Measurements from ENCODE around the gene GPR18. TPM values are rescaled to one million over a fixed set of nuclear protein-coding genes. Genes with fewer than 3 reads are reported as not detected.
A peak's percentile ranks its signal among the peaks of the same experiment; 100 is the strongest.

Gene GPR18
- total and polyA plus RNA-seq, 12 donors: 0.03 to 0.78 TPM; not detected in 10

DNA sequence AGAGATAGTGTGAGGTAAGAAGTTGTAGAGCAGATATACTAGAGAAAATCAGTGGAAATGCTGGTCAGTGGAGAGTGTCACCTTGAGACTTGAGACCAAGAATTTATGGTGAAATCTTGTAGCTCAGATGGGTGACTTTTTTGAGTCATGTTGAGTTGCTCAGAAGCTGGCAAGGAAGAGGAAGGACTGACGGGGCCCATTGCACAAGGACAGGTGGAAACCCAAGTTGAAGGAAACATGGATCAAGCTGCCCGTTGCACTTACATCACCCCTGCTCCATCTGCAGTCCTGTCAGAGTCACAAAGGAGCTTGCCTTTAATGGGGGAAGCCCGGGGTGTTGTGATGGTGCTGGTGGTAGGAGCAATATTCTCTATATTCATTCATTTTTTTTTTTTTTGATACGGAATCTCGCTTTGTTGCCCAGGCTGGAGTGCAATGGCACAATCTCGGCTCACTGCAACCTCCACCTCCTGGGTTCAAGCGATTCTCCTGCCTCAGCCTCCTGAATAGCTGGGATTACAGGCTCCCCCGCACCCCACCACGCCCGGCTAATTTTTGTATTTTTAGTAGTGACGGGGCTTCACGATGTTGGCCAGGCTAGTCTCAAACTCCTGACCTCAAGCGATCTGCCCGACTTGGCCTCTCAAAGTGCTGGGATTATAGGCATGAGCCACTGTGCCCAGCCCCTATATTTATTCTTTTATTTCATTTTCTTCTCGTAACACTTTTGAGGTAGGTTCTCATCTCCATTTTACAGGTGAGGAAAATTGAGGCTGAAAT, 30.1 kb downstream of the GPR18 start:
- H3K4me3 ChIP-seq: no peak overlapping the region
- H3K27me3 ChIP-seq: no peaks in the 10 kb centered on the region
- no peaks in the 10 kb centered on the region for H3K9me3 ChIP-seq (replicated peaks in 1 of 3)
- H3K36me3 ChIP-seq (replicated peaks in 1 of 2): no peaks in the 10 kb centered on the region
- TF ChIP-seq CTCF (IDR thresholded peaks at IDR 0.05) (no peak), POLR2A (IDR thresholded peaks at IDR 0.05) (no peak)
- WGBS, 4 donors: 81 to 91% (median 84%) methylated on average over 14 to 15 of the region's 15 CpGs
- H3K27ac ChIP-seq: no peak overlapping the region
- DNase-seq: peak in 5 of 7 donors; percentile 15 to 61 (median 23)
- H3K4me1 ChIP-seq (replicated peaks in 1 of 2): peaks cover 5 to 44% of the 10 kb centered on the region in 2 donors
- intact Hi-C loops (cut with DNase I): no loop called here

DNA sequence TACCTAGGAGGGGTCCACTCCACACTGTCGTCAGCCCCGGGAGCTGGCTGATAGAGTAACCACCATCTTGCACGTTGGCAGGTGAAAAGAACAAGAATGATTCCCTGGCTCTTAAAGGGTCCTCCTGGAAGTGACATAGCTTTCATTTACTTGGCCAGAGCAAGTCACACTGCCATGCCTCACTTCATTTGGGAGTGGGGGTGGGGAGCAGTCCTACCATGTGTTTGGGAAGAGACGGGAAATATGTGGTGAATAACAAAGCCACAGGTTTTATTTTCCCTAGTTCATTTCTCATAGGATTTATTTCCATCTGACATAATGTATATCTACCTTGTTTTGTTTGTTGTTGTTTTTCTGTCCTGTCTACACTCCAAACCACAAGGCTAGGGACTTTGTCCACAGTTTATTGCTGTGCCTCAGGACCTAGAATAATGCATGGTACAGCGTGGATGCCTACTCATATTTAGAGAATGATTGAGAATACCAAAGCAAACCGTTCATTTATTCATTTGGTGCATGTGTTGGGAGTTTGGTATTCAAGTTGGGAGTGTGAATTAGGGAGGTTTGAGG, 30.8 kb downstream of the GPR18 start:
- 94 to 95% (median 94%) methylated on average over 6 of the region's 6 CpGs for WGBS, 4 donors
- Histone ChIP-seq H3K4me1 (replicated peaks in 1 of 2) (peaks cover 5 to 44% of the 10 kb centered on the region in 2 donors), H3K27me3 (no peaks in the 10 kb centered on the region), H3K36me3 (replicated peaks in 1 of 2) (no peaks in the 10 kb centered on the region), H3K27ac (no peak overlapping the region), H3K4me3 (no peak overlapping the region), H3K9me3 (replicated peaks in 1 of 3) (no peaks in the 10 kb centered on the region)
- TF ChIP-seq CTCF (IDR thresholded peaks at IDR 0.05): no peak
- no peak for TF ChIP-seq POLR2A (IDR thresholded peaks at IDR 0.05)
- intact Hi-C loops (cut with DNase I): no loop called here
- no peak for DNase-seq

GRCh38 chr13:99226513-99226912, 31.7 kb downstream of the GPR18 start:
- 70 to 83% (median 79%) methylated on average over 2 of the region's 2 CpGs for WGBS, 4 donors
- intact Hi-C loops (cut with DNase I): no loop called here
- H3K4me3 ChIP-seq: no peak overlapping the region
- no peak overlapping the region for H3K27ac ChIP-seq
- TF ChIP-seq CTCF (IDR thresholded peaks at IDR 0.05) (no peak), POLR2A (IDR thresholded peaks at IDR 0.05) (no peak)
- H3K4me1 ChIP-seq (replicated peaks in 1 of 2): peaks cover 5 to 37% of the 10 kb centered on the region in 2 donors
- DNase-seq: no peak
- H3K36me3 ChIP-seq (replicated peaks in 1 of 2): no peaks in the 10 kb centered on the region
- H3K9me3 ChIP-seq (replicated peaks in 1 of 3): no peaks in the 10 kb centered on the region
- H3K27me3 ChIP-seq: no peaks in the 10 kb centered on the region

DNA sequence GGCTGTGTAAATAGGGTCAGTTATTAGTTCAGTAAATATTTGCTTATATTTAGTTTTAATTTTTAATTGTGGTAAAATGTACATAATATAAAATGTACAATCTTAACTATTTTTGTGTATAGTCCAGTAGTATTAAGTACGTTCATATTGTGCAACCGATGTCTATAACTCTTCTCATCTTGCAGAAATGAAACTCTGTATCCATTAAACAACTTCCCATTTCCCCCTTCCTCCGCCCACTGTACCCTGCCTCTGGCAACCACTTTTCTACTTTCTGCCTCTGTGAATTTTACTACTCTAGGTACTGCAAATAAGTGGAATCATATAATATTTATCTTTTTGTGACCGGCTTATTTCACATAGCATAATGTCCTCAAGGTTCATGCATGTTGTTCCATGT, 33.1 kb downstream of the GPR18 start:
- Histone ChIP-seq H3K27me3 (no peaks in the 10 kb centered on the region), H3K27ac (no peak overlapping the region), H3K36me3 (replicated peaks in 1 of 2) (no peaks in the 10 kb centered on the region), H3K4me1 (replicated peaks in 1 of 2) (peaks cover 0 to 27% of the 10 kb centered on the region in 2 donors), H3K9me3 (replicated peaks in 1 of 3) (no peaks in the 10 kb centered on the region), H3K4me3 (no peak overlapping the region)
- DNase-seq: no peak
- WGBS, 4 donors: 62 to 81% (median 68%) methylated on average over 4 of the region's 4 CpGs
- TF ChIP-seq POLR2A (IDR thresholded peaks at IDR 0.05) (no peak), CTCF (IDR thresholded peaks at IDR 0.05) (no peak)
- intact Hi-C loops (cut with DNase I): no loop called here

Measured in adrenal gland (tissue), 12 donors.